ENCODE data around the gene SHBG.
"Not testable (repeated sequence)": the region's sequence is repeated elsewhere in the genome, so short reads cannot be mapped to it uniquely, and the experiment has no call there.

The SHBG gene

GRCh38 chr17:7629939-7630571, at the start of gene SHBG:
SHBG (plus strand) TSS chr17:7630135; CDS start chr17:7630173, 38 bp downstream.
- DNase-seq (ENCODE audit: low spot score) = no peak

GRCh38 chr17:7580604-7581575, 49.0 kb upstream of the SHBG start:
- no peak for DNase-seq (ENCODE audit: low spot score)

- no peak for DNase-seq (ENCODE audit: low spot score)
Observed at GRCh38 chr17:7582396-7583252, 47.3 kb upstream of the SHBG start.

- peak; percentile 96 for DNase-seq (ENCODE audit: low spot score)
Observed at GRCh38 chr17:7583253-7584109, 46.5 kb upstream of the SHBG start, which contains the start of gene MPDU1. MPDU1 (plus strand) TSS chr17:7583852; CDS start chr17:7583863, 11 bp downstream.

- no peak for DNase-seq (ENCODE audit: low spot score)
Observed at GRCh38 chr17:7586673-7587419, 43.1 kb upstream of the SHBG start.

- DNase-seq (ENCODE audit: low spot score) = no peak
Observed at GRCh38 chr17:7587420-7588151, 42.3 kb upstream of the SHBG start.

GRCh38 chr17:7588553-7589203, 41.3 kb upstream of the SHBG start:
- no peak for DNase-seq (ENCODE audit: low spot score)

GRCh38 chr17:7589204-7589868, 40.6 kb upstream of the SHBG start:
- peak; percentile 71 for DNase-seq (ENCODE audit: low spot score)

GRCh38 chr17:7589891-7590691, 39.8 kb upstream of the SHBG start, which contains the start of gene SOX15:
SOX15 (minus strand) TSS chr17:7590094; CDS start chr17:7589676, 418 bp downstream.
- no peak for DNase-seq (ENCODE audit: low spot score)

- DNase-seq (ENCODE audit: low spot score) = no peak
Observed at GRCh38 chr17:7590743-7591142, 39.2 kb upstream of the SHBG start.

GRCh38 chr17:7591596-7591995, 38.3 kb upstream of the SHBG start:
- DNase-seq (ENCODE audit: low spot score) = no peak

- no peak for DNase-seq (ENCODE audit: low spot score)
Observed at GRCh38 chr17:7592422-7593021, 37.4 kb upstream of the SHBG start.

GRCh38 chr17:7593296-7593695, 36.6 kb upstream of the SHBG start:
- no peak for DNase-seq (ENCODE audit: low spot score)

- not testable (repeated sequence) for DNase-seq (ENCODE audit: low spot score)
Observed at GRCh38 chr17:7597561-7597960, 32.4 kb upstream of the SHBG start.

GRCh38 chr17:7606280-7606679, 23.7 kb upstream of the SHBG start:
- no peak for DNase-seq (ENCODE audit: low spot score)

- no peak for DNase-seq (ENCODE audit: low spot score)
Observed at GRCh38 chr17:7610641-7611040, 19.3 kb upstream of the SHBG start.

GRCh38 chr17:7611635-7612293, 18.2 kb upstream of the SHBG start:
- no peak for DNase-seq (ENCODE audit: low spot score)

Measured in CD4-positive, alpha-beta T cell treated with Interleukin-2 at 100 ng/mL for 4 hours (primary cell).